GM21526 (cell line): ENCODE measurements around the gene HLCS.

Experiments
- ATAC-seq: cut with Tn5 transposase; IDR thresholded peaks from one replicate; pipeline ENCODE4 v1.9.1; 2021; ENCODE audit warnings: moderate library complexity; ENCODE audit not compliant: unreplicated experiment, low FRiP score

HLCS gene

GRCh38 chr21:36890086-36890485 is 76.4 kb downstream of the HLCS start:
- no peak for ATAC-seq

GRCh38 chr21:36889401-36889800 is 77.1 kb downstream of the HLCS start:
- no peak for ATAC-seq

- no peak for ATAC-seq
These were observed 78.0 kb downstream of the HLCS start for GRCh38 chr21:36888466-36888865.

GRCh38 chr21:36887963-36888362 is 78.5 kb downstream of the HLCS start:
- no peak for ATAC-seq

GRCh38 chr21:36883532-36884486 is 82.7 kb downstream of the HLCS start:
- no peak for ATAC-seq

GRCh38 chr21:36882776-36883175 is 83.7 kb downstream of the HLCS start:
- no peak for ATAC-seq

- ATAC-seq: no peak
These were observed 85.2 kb downstream of the HLCS start for GRCh38 chr21:36881228-36881627.

GRCh38 chr21:36879827-36880226 is 86.6 kb downstream of the HLCS start:
- ATAC-seq: no peak

- no peak for ATAC-seq
These were observed 88.7 kb downstream of the HLCS start for GRCh38 chr21:36877741-36878140.

GRCh38 chr21:36874665-36875064 is 91.8 kb downstream of the HLCS start:
- ATAC-seq: no peak

- no peak for ATAC-seq
These were observed 93.0 kb downstream of the HLCS start for GRCh38 chr21:36873513-36873912.

- no peak for ATAC-seq
These were observed 99.1 kb downstream of the HLCS start for GRCh38 chr21:36867291-36867905.

- ATAC-seq: no peak
These were observed 100.0 kb downstream of the HLCS start for GRCh38 chr21:36866419-36866818.

- no peak for ATAC-seq
These were observed 101.5 kb downstream of the HLCS start for GRCh38 chr21:36864974-36865373.

GRCh38 chr21:36863260-36863659 is 103.2 kb downstream of the HLCS start:
- ATAC-seq: no peak

GRCh38 chr21:36861595-36862323 is 104.7 kb downstream of the HLCS start:
- no peak for ATAC-seq

GRCh38 chr21:36860736-36861594 is 105.5 kb downstream of the HLCS start:
- no peak for ATAC-seq

GRCh38 chr21:36859744-36860501 is 106.5 kb downstream of the HLCS start:
- ATAC-seq: no peak

GRCh38 chr21:36858320-36858957 is 108.0 kb downstream of the HLCS start:
- ATAC-seq: no peak
